ENCODE data around the gene CFAP74.

Gene CFAP74

DNA sequence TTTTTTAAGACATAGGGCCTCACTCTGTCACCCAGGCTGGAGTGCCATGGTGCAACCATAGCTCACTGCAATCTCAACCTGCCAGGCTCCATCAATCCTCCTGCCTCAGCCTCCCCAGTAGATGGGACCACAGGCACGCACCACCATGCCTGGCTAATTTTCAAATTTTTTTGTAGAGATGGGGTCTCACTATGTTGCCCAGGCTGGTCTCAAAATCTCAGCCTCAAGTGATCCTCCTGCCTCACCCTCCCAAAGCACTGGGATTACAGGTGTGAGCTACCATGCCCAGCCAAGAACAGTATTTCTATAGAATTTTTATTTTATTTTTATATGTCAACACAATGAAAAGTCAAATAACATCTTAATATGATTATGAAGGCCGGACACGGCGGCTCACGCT lies 123.6 kb downstream of the CFAP74 start:
- no peak overlapping the region for H3K27ac ChIP-seq (ENCODE audit: low read length)
- H3K9ac ChIP-seq (ENCODE audit: low read depth, low read length) = no peak overlapping the region
- H3K9me3 ChIP-seq (ENCODE audit: insufficient read depth, low read length, severe bottlenecking) = no peaks in the 10 kb centered on the region
- H3K4me3 ChIP-seq (ENCODE audit: low read depth in 1 of 2, low read length in 2 of 2) = no peak overlapping the region
- H3K36me3 ChIP-seq (ENCODE audit: insufficient read depth, low read length) = peaks cover 60% of the 10 kb centered on the region
- H3K4me2 ChIP-seq (ENCODE audit: insufficient read depth, low read length) = no peak overlapping the region
- H3K79me2 ChIP-seq (ENCODE audit: insufficient read depth, low read length) = peaks cover 100% of the 10 kb centered on the region
- 0 out of 2 replicates have a peak, but pooled peaks cover 3% of the 10 kb centered on the region for H3K4me1 ChIP-seq (ENCODE audit: insufficient read depth, low read length)
- no peak for DNase-seq
- H3K27me3 ChIP-seq (ENCODE audit: insufficient read depth, low read length, poor library complexity) = no peaks in the 10 kb centered on the region
- H2AFZ ChIP-seq (ENCODE audit: low read depth, low read length) = no peak overlapping the region
- no peak for ATAC-seq (ENCODE audit: insufficient read depth, low read depth)
- peaks cover 87% of the 10 kb centered on the region for H4K20me1 ChIP-seq (ENCODE audit: insufficient read depth, low read length)
- TF ChIP-seq, protein P1, sequence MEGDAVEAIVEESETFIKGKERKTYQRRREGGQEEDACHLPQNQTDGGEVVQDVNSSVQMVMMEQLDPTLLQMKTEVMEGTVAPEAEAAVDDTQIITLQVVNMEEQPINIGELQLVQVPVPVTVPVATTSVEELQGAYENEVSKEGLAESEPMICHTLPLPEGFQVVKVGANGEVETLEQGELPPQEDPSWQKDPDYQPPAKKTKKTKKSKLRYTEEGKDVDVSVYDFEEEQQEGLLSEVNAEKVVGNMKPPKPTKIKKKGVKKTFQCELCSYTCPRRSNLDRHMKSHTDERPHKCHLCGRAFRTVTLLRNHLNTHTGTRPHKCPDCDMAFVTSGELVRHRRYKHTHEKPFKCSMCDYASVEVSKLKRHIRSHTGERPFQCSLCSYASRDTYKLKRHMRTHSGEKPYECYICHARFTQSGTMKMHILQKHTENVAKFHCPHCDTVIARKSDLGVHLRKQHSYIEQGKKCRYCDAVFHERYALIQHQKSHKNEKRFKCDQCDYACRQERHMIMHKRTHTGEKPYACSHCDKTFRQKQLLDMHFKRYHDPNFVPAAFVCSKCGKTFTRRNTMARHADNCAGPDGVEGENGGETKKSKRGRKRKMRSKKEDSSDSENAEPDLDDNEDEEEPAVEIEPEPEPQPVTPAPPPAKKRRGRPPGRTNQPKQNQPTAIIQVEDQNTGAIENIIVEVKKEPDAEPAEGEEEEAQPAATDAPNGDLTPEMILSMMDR (IDR thresholded peaks at IDR 0.05; ENCODE audit: borderline replicate concordance, extremely low read depth, low read length, poor library complexity, severe bottlenecking) = no peak
- TF ChIP-seq EZH2 (IDR thresholded peaks at IDR 0.05; ENCODE audit: borderline replicate concordance, low read depth, low read length, severe bottlenecking) = no peak

DNA sequence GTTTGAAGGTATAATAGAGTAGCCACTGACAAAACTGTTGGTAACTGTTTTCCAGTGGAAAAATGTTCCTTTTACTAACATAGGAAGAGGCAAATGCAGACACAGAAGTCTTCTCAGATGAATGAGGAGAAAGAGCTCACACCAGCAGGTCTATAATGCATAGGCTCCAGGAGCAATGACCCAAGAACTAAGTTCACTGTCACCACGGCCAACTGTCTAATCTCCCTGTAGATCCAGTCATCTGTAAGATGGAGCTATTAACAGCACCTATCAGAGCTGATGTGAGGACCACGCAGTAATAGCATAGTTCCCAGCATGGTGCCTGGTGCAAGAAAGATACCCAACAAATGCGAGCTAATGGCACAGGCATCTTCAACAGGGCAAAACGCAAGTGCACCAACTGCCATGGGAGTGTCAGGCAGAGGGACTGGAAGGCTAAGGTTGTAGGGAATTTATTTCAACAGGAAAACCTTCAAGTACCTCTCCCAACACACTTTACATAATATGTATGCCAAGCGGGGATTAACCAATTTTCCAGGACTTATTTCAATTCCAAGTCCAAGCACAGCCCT lies 125.6 kb downstream of the CFAP74 start:
- DNase-seq (no peak), ATAC-seq (ENCODE audit: insufficient read depth, low read depth) (no peak)
- Histone ChIP-seq H3K4me2 (ENCODE audit: insufficient read depth, low read length) (no peak overlapping the region), H2AFZ (ENCODE audit: low read depth, low read length) (no peak overlapping the region), H3K9ac (ENCODE audit: low read depth, low read length) (no peak overlapping the region), H3K27me3 (ENCODE audit: insufficient read depth, low read length, poor library complexity) (no peaks in the 10 kb centered on the region), H3K4me1 (ENCODE audit: insufficient read depth, low read length) (0 out of 2 replicates have a peak, but pooled peaks cover 3% of the 10 kb centered on the region), H3K36me3 (ENCODE audit: insufficient read depth, low read length) (peaks cover 75% of the 10 kb centered on the region), H3K4me3 (ENCODE audit: low read depth in 1 of 2, low read length in 2 of 2) (no peak overlapping the region), H3K9me3 (ENCODE audit: insufficient read depth, low read length, severe bottlenecking) (no peaks in the 10 kb centered on the region), H3K79me2 (ENCODE audit: insufficient read depth, low read length) (peaks cover 100% of the 10 kb centered on the region), H3K27ac (ENCODE audit: low read length) (no peak overlapping the region), H4K20me1 (ENCODE audit: insufficient read depth, low read length) (peaks cover 93% of the 10 kb centered on the region)
- TF ChIP-seq EZH2 (IDR thresholded peaks at IDR 0.05; ENCODE audit: borderline replicate concordance, low read depth, low read length, severe bottlenecking) = no peak
- TF ChIP-seq, protein P1 (IDR thresholded peaks at IDR 0.05; ENCODE audit: borderline replicate concordance, extremely low read depth, low read length, poor library complexity, severe bottlenecking) = no peak

DNA sequence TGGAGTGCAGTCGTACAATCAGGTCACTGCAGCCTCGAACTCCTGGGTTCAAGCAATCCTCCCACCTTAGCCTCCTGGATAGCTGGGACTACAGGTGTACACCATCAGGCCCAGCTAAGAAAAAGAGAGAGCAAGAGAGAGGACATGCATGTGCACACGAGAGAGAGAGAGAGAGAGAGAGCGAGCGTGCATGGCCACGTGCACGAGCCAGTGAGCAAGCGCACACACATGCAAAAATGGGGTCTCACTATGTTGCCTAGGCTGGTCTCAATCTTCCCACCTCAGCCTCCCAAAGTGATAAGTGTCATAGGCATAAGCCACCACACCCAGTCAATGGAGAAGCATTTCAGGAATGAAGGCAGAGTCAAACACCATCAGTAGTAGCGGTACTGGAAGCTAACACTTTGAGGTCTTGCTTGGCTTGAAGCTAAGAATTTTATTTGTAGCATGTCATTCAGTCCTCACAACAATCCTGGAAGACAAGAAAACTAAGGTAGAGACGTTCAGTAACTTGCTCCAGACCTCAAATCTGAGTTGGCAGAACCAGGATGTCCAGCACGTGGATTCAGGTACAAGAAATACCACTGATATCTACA lies 127.2 kb downstream of the CFAP74 start:
- Histone ChIP-seq H4K20me1 (ENCODE audit: insufficient read depth, low read length) (peaks cover 93% of the 10 kb centered on the region), H3K4me2 (ENCODE audit: insufficient read depth, low read length) (no peak overlapping the region), H2AFZ (ENCODE audit: low read depth, low read length) (no peak overlapping the region), H3K27me3 (ENCODE audit: insufficient read depth, low read length, poor library complexity) (no peaks in the 10 kb centered on the region), H3K9ac (ENCODE audit: low read depth, low read length) (no peak overlapping the region), H3K4me3 (ENCODE audit: low read depth in 1 of 2, low read length in 2 of 2) (no peak overlapping the region), H3K9me3 (ENCODE audit: insufficient read depth, low read length, severe bottlenecking) (no peaks in the 10 kb centered on the region), H3K36me3 (ENCODE audit: insufficient read depth, low read length) (peaks cover 83% of the 10 kb centered on the region), H3K27ac (ENCODE audit: low read length) (no peak overlapping the region), H3K4me1 (ENCODE audit: insufficient read depth, low read length) (no peaks in the 10 kb centered on the region), H3K79me2 (ENCODE audit: insufficient read depth, low read length) (peaks cover 100% of the 10 kb centered on the region)
- no peak for DNase-seq
- no peak for TF ChIP-seq EZH2 (IDR thresholded peaks at IDR 0.05; ENCODE audit: borderline replicate concordance, low read depth, low read length, severe bottlenecking)
- TF ChIP-seq, protein P1 (IDR thresholded peaks at IDR 0.05; ENCODE audit: borderline replicate concordance, extremely low read depth, low read length, poor library complexity, severe bottlenecking) = no peak
- ATAC-seq (ENCODE audit: insufficient read depth, low read depth) = no peak

All from DND-41 (cell line).